Neural progenitor cell (in vitro differentiated cells): ENCODE measurements around the gene SLC38A8. TPM values are rescaled to one million over a fixed set of nuclear protein-coding genes. Genes with fewer than 3 reads are reported as not detected.

Source experiments
- DNase-seq: peaks from one replicate; pipeline ENCODE4 v3.0.0-alpha.2; 2016; ENCODE audit warnings: low spot score
- H2AFZ ChIP-seq: fragments of 200-600 bp; sonication (generic); replicated peaks from 2 replicates; pipeline ENCODE4 v1.6.1; 2016; ENCODE audit warnings: antibody characterized with exemption
- H3F3A ChIP-seq: fragments of 200-600 bp; sonication (generic); 2 replicates; pipeline ENCODE4 v1.6.1; 2016; ENCODE audit warnings: antibody characterized with exemption, low read depth
- H3K27ac ChIP-seq: fragments of 200-600 bp; sonication (generic); 2 replicates; pipeline ENCODE4 v1.5.1; 2016; ENCODE audit warnings: mild to moderate bottlenecking
- H3K27me3 ChIP-seq: fragments of 200-600 bp; sonication (generic); 2 replicates; pipeline ENCODE4 v1.6.1; 2016; ENCODE audit warnings: mild to moderate bottlenecking, moderate library complexity
- H3K36me3 ChIP-seq: fragments of 200-600 bp; sonication (generic); 2 replicates; pipeline ENCODE4 v1.5.1; 2016
- H3K4me1 ChIP-seq: fragments of 200-600 bp; sonication (generic); 2 replicates; pipeline ENCODE4 v1.6.1; 2016; ENCODE audit warnings: mixed run types
- H3K4me2 ChIP-seq: fragments of 200-600 bp; sonication (generic); 2 replicates; pipeline ENCODE4 v1.6.1; 2016
- H3K4me3 ChIP-seq: fragments of 200-600 bp; sonication (generic); 2 replicates; pipeline ENCODE4 v1.5.1; 2016
- H3K79me2 ChIP-seq: fragments of 200-600 bp; sonication (generic); 2 replicates; pipeline ENCODE4 v1.6.1; 2016; ENCODE audit warnings: low read depth
- H3K9ac ChIP-seq: fragments of 200-600 bp; sonication (generic); 2 replicates; pipeline ENCODE4 v1.6.1; 2016
- H3K9me3 ChIP-seq: fragments of 200-600 bp; sonication (generic); 2 replicates; pipeline ENCODE4 v1.5.1; 2016; ENCODE audit warnings: low read depth
- H4K20me1 ChIP-seq: fragments of 200-600 bp; sonication (generic); 2 replicates; pipeline ENCODE4 v1.6.1; 2016; ENCODE audit warnings: low read depth
- H3K27ac Mint-ChIP-seq: 3 replicates; pipeline ENCODE4 v1.8.0; 2021; ENCODE audit warnings: mixed read lengths
- H3K27me3 Mint-ChIP-seq: 2 replicates; pipeline ENCODE4 v1.8.0; 2022; ENCODE audit warnings: low read depth, mild to moderate bottlenecking, inconsistent platforms, moderate library complexity, mixed read lengths; ENCODE audit not compliant: insufficient read depth
- H3K36me3 Mint-ChIP-seq: 3 replicates; pipeline ENCODE4 v1.8.0; 2021; ENCODE audit warnings: mixed read lengths
- H3K4me1 Mint-ChIP-seq: 3 replicates; pipeline ENCODE4 v1.8.0; 2021; ENCODE audit warnings: mixed read lengths
- H3K4me3 Mint-ChIP-seq: 3 replicates; pipeline ENCODE4 v1.8.0; 2021; ENCODE audit warnings: mild to moderate bottlenecking, moderate library complexity, mixed read lengths
- H3K9me3 Mint-ChIP-seq: 3 replicates; pipeline ENCODE4 v1.8.0; 2020; ENCODE audit warnings: mixed read lengths
- CTCF ChIP-seq: fragments of 200-600 bp; sonication (generic); IDR thresholded peaks from 2 replicates; pipeline ENCODE4 v1.5.1; 2017; ENCODE audit warnings: antibody characterized with exemption, mild to moderate bottlenecking
- EZH2 ChIP-seq: fragments of 200-600 bp; sonication (generic); IDR thresholded peaks from 2 replicates; pipeline ENCODE4 v1.6.1; 2017; ENCODE audit warnings: antibody characterized with exemption, mild to moderate bottlenecking, moderate library complexity
- EZH2phosphoT487 ChIP-seq: fragments of 200-600 bp; sonication (generic); IDR thresholded peaks from 2 replicates; pipeline ENCODE4 v1.6.1; 2017; ENCODE audit warnings: antibody characterized with exemption
- total RNA-seq: library from RNA; depleted of rRNA; stranded (reverse); fragments of >200 nt; gene quantifications from 2 replicates; pipeline ENCODE4 v1.2.3, GENCODE V29; 2015; ENCODE audit warnings: low replicate concordance

Gene SLC38A8
- total RNA-seq, 1 donor from 2014 or later: not detected

- H3K27ac ChIP-seq: no peak overlapping the region
- Mint-ChIP-seq H3K27me3 (peaks cover 18% of the 10 kb centered on the region), H3K4me1 (peaks cover 42% of the 10 kb centered on the region), H3K36me3 (peaks cover 3% of the 10 kb centered on the region), H3K27ac (no peak overlapping the region), H3K4me3 (peak overlapping the region; percentile 16), H3K9me3 (peaks cover 20% of the 10 kb centered on the region)
- H3F3A ChIP-seq: peaks cover 10% of the 10 kb centered on the region
- DNase-seq: no peak
- no peaks in the 10 kb centered on the region for H3K9me3 ChIP-seq
- H3K79me2 ChIP-seq: no peaks in the 10 kb centered on the region
- no peaks in the 10 kb centered on the region for H3K27me3 ChIP-seq
- H3K36me3 ChIP-seq: no peaks in the 10 kb centered on the region
- H3K4me1 ChIP-seq: peaks cover 30% of the 10 kb centered on the region
- no peak overlapping the region for H3K9ac ChIP-seq
- H3K4me2 ChIP-seq: no peak overlapping the region
- H3K4me3 ChIP-seq: no peak overlapping the region
- no peaks in the 10 kb centered on the region for H4K20me1 ChIP-seq
- H2AFZ ChIP-seq: no peak overlapping the region
- TF ChIP-seq EZH2: no peak
- no peak for TF ChIP-seq EZH2phosphoT487
- no peak for TF ChIP-seq CTCF
Measured at GRCh38 chr16:84036131-84036530, 6.5 kb downstream of the SLC38A8 start.

- H3K9me3 Mint-ChIP-seq: peaks cover 20% of the 10 kb centered on the region
- H3K4me3 Mint-ChIP-seq: no peak overlapping the region
- Histone ChIP-seq H3K4me1 (peaks cover 20% of the 10 kb centered on the region), H3K9ac (no peak overlapping the region), H3K27me3 (no peaks in the 10 kb centered on the region), H3K36me3 (no peaks in the 10 kb centered on the region), H4K20me1 (no peaks in the 10 kb centered on the region), H3K4me3 (no peak overlapping the region), H3K9me3 (no peaks in the 10 kb centered on the region), H3F3A (peaks cover 10% of the 10 kb centered on the region), H3K79me2 (no peaks in the 10 kb centered on the region), H3K4me2 (no peak overlapping the region), H2AFZ (no peak overlapping the region), H3K27ac (no peak overlapping the region)
- H3K36me3 Mint-ChIP-seq: peaks cover 3% of the 10 kb centered on the region
- peaks cover 19% of the 10 kb centered on the region for H3K27me3 Mint-ChIP-seq
- no peak for DNase-seq
- peaks cover 40% of the 10 kb centered on the region for H3K4me1 Mint-ChIP-seq
- no peak overlapping the region for H3K27ac Mint-ChIP-seq
- TF ChIP-seq EZH2phosphoT487: no peak
- no peak for TF ChIP-seq CTCF
Measured at GRCh38 chr16:84034516-84034915, 8.1 kb downstream of the SLC38A8 start.

GRCh38 chr16:84033251-84034195, 9.1 kb downstream of the SLC38A8 start:
- H3K4me2 ChIP-seq: peak overlapping the region; percentile 54
- no peaks in the 10 kb centered on the region for H3K79me2 ChIP-seq
- DNase-seq: no peak
- H2AFZ ChIP-seq: no peak overlapping the region
- peak overlapping the region; percentile 50 for H3K4me3 Mint-ChIP-seq
- H3K9me3 Mint-ChIP-seq: peaks cover 20% of the 10 kb centered on the region
- no peaks in the 10 kb centered on the region for H3K36me3 ChIP-seq
- TF ChIP-seq EZH2phosphoT487: no peak
- no peak for TF ChIP-seq EZH2
- TF ChIP-seq CTCF: no peak
- no peaks in the 10 kb centered on the region for H3K9me3 ChIP-seq
- no peak overlapping the region for H3K4me3 ChIP-seq
- peaks cover 16% of the 10 kb centered on the region for H3K4me1 ChIP-seq
- H3K36me3 Mint-ChIP-seq: peaks cover 3% of the 10 kb centered on the region
- H3K27ac ChIP-seq: no peak overlapping the region
- peak overlapping the region; percentile 97 for H3K27ac Mint-ChIP-seq
- no peak overlapping the region for H3K9ac ChIP-seq
- no peaks in the 10 kb centered on the region for H3K27me3 ChIP-seq
- peaks cover 38% of the 10 kb centered on the region for H3K4me1 Mint-ChIP-seq
- no peaks in the 10 kb centered on the region for H4K20me1 ChIP-seq
- peaks cover 17% of the 10 kb centered on the region for H3K27me3 Mint-ChIP-seq
- peaks cover 10% of the 10 kb centered on the region for H3F3A ChIP-seq
